ENCODE results near the gene PTPRE.

DNA sequence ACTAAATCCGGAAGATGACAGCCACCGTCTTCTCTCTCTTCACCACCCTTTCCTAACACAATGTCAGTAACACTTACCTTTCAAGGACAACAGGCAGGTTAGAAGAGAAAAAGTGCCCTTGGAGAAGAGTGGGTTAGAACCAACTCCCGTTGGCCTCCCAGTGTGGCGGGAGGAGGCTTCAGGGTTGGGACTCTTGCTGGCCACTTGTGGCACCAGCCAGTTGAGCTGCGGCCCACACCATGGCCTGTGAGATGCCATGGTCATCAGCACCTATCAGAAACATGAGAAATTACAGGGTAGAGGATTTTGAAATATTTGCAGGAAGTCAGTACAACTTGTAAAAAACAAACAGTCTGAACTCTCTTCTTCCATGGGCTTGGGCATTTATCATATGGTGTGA, 125.6 kb downstream of the PTPRE start:
- TF ChIP-seq ZNF274 (IDR thresholded peaks at IDR 0.05; ENCODE audit: low read depth, low read length): no peak
- TF ChIP-seq YY1 (IDR thresholded peaks at IDR 0.05; ENCODE audit: insufficient read depth, insufficient read length): no peak
